ENCODE data around the gene MGAT4B.

The MGAT4B gene

GRCh38 chr5:179759581-179760551 is 46.8 kb downstream of the MGAT4B start:
- Histone ChIP-seq H3K4me3 (ENCODE audit: low read length) (no peak overlapping the region), H3K9me3 (ENCODE audit: control insufficient read depth, insufficient read depth, low read length) (no peaks in the 10 kb centered on the region), H3K4me1 (ENCODE audit: control insufficient read depth, insufficient read depth, low read length) (peaks cover 5% of the 10 kb centered on the region; the same call in 1 of the 2 replicates), H3K27ac (ENCODE audit: low read length) (no peak overlapping the region), H3K36me3 (ENCODE audit: control insufficient read depth, insufficient read depth, low read length) (no peaks in the 10 kb centered on the region), H3K27me3 (ENCODE audit: control insufficient read depth, insufficient read depth, low read length) (no peaks in the 10 kb centered on the region)
- WGBS (ENCODE audit: insufficient coverage, insufficient read length): no CpG with 5 or more reads among the region's 9 CpGs
- DNase-seq (ENCODE audit: low read depth, low spot score): no peak

GRCh38 chr5:179758955-179759354 is 47.7 kb downstream of the MGAT4B start:
- no peaks in the 10 kb centered on the region for H3K9me3 ChIP-seq (ENCODE audit: control insufficient read depth, insufficient read depth, low read length)
- H3K27ac ChIP-seq (ENCODE audit: low read length): no peak overlapping the region
- WGBS (ENCODE audit: insufficient coverage, insufficient read length): no CpG with 5 or more reads among the region's 8 CpGs
- no peak overlapping the region for H3K4me3 ChIP-seq (ENCODE audit: low read length)
- H3K4me1 ChIP-seq (ENCODE audit: control insufficient read depth, insufficient read depth, low read length): peaks cover 7% of the 10 kb centered on the region; the same call in 1 of the 2 replicates
- H3K36me3 ChIP-seq (ENCODE audit: control insufficient read depth, insufficient read depth, low read length): no peaks in the 10 kb centered on the region
- H3K27me3 ChIP-seq (ENCODE audit: control insufficient read depth, insufficient read depth, low read length): no peaks in the 10 kb centered on the region
- DNase-seq (ENCODE audit: low read depth, low spot score): no peak

GRCh38 chr5:179755022-179755421 is 51.6 kb downstream of the MGAT4B start:
- DNase-seq (ENCODE audit: low read depth, low spot score): no peak
- Histone ChIP-seq H3K27ac (ENCODE audit: low read length) (no peak overlapping the region), H3K4me1 (ENCODE audit: control insufficient read depth, insufficient read depth, low read length) (peaks cover 2% of the 10 kb centered on the region; the same call in 1 of the 2 replicates), H3K36me3 (ENCODE audit: control insufficient read depth, insufficient read depth, low read length) (no peaks in the 10 kb centered on the region), H3K4me3 (ENCODE audit: low read length) (no peak overlapping the region), H3K27me3 (ENCODE audit: control insufficient read depth, insufficient read depth, low read length) (no peaks in the 10 kb centered on the region), H3K9me3 (ENCODE audit: control insufficient read depth, insufficient read depth, low read length) (no peaks in the 10 kb centered on the region)
- WGBS (ENCODE audit: insufficient coverage, insufficient read length): no CpG with 5 or more reads among the region's 2 CpGs

- Histone ChIP-seq H3K27ac (ENCODE audit: low read length) (no peak overlapping the region), H3K4me1 (ENCODE audit: control insufficient read depth, insufficient read depth, low read length) (peaks cover 2% of the 10 kb centered on the region; the same call in 1 of the 2 replicates), H3K27me3 (ENCODE audit: control insufficient read depth, insufficient read depth, low read length) (no peaks in the 10 kb centered on the region)
These were observed 52.7 kb downstream of the MGAT4B start for GRCh38 chr5:179753971-179754370.

GRCh38 chr5:179749857-179750508 is 56.7 kb downstream of the MGAT4B start:
- DNase-seq (ENCODE audit: low read depth, low spot score): no peak
- H3K4me1 ChIP-seq (ENCODE audit: control insufficient read depth, insufficient read depth, low read length): peaks cover 2% of the 10 kb centered on the region; the same call in 1 of the 2 replicates
- H3K27me3 ChIP-seq (ENCODE audit: control insufficient read depth, insufficient read depth, low read length): no peaks in the 10 kb centered on the region
- H3K36me3 ChIP-seq (ENCODE audit: control insufficient read depth, insufficient read depth, low read length): no peaks in the 10 kb centered on the region
- no CpG with 5 or more reads among the region's 8 CpGs for WGBS (ENCODE audit: insufficient coverage, insufficient read length)
- no peak overlapping the region for H3K4me3 ChIP-seq (ENCODE audit: low read length)
- no peak overlapping the region for H3K27ac ChIP-seq (ENCODE audit: low read length)
- H3K9me3 ChIP-seq (ENCODE audit: control insufficient read depth, insufficient read depth, low read length): no peaks in the 10 kb centered on the region

More at GRCh38 chr5:179753971-179754370, 52.7 kb downstream of the MGAT4B start:
- Histone ChIP-seq H3K36me3 (ENCODE audit: control insufficient read depth, insufficient read depth, low read length) (no peaks in the 10 kb centered on the region), H3K9me3 (ENCODE audit: control insufficient read depth, insufficient read depth, low read length) (no peaks in the 10 kb centered on the region), H3K4me3 (ENCODE audit: low read length) (no peak overlapping the region)
- WGBS (ENCODE audit: insufficient coverage, insufficient read length): no CpG with 5 or more reads among the region's 5 CpGs
- no peak for DNase-seq (ENCODE audit: low read depth, low spot score)

- Histone ChIP-seq H3K4me3 (ENCODE audit: low read length) (no peak overlapping the region), H3K36me3 (ENCODE audit: control insufficient read depth, insufficient read depth, low read length) (no peaks in the 10 kb centered on the region), H3K4me1 (ENCODE audit: control insufficient read depth, insufficient read depth, low read length) (no peaks in the 10 kb centered on the region), H3K27me3 (ENCODE audit: control insufficient read depth, insufficient read depth, low read length) (no peaks in the 10 kb centered on the region), H3K9me3 (ENCODE audit: control insufficient read depth, insufficient read depth, low read length) (no peaks in the 10 kb centered on the region), H3K27ac (ENCODE audit: low read length) (no peak overlapping the region)
- no CpG with 5 or more reads among the region's 3 CpGs for WGBS (ENCODE audit: insufficient coverage, insufficient read length)
- DNase-seq (ENCODE audit: low read depth, low spot score): no peak
These were observed 58.9 kb downstream of the MGAT4B start for GRCh38 chr5:179747811-179748210.
